ENCODE data around the gene UPK2. TPM values are rescaled to one million over a fixed set of nuclear protein-coding genes. Genes with fewer than 3 reads are reported as not detected.
A peak's percentile ranks its signal among the peaks of the same experiment; 100 is the strongest.

The UPK2 gene
- total and polyA plus RNA-seq, 2 of the 13 experiments (the other 11 are each of a cell fraction or from before 2014, with no cell fraction given), result not detected

- TF ChIP-seq AKNA (CRISPR knock-in tag; IDR thresholded peaks at IDR 0.05; ENCODE audit: borderline replicate concordance) (no peak), BRD4 (CRISPR knock-in tag; IDR thresholded peaks at IDR 0.05) (no peak), PRDM4 (CRISPR knock-in tag; IDR thresholded peaks at IDR 0.05; ENCODE audit: borderline replicate concordance) (no peak), RELA (CRISPR knock-in tag; IDR thresholded peaks at IDR 0.05) (no peak), JARID2 (CRISPR knock-in tag; IDR thresholded peaks at IDR 0.05; ENCODE audit: insufficient replicate concordance) (no peak), SAFB2 (CRISPR knock-in tag; IDR thresholded peaks at IDR 0.05; ENCODE audit: borderline replicate concordance, low read depth) (no peak), USF2 (IDR thresholded peaks at IDR 0.05; ENCODE audit: low read depth, low read length) (no peak), USF2 (CRISPR knock-in tag; IDR thresholded peaks at IDR 0.05; ENCODE audit: borderline replicate concordance) (no peak), HOXD1 (CRISPR knock-in tag; IDR thresholded peaks at IDR 0.05) (no peak), ZNF234 (CRISPR knock-in tag; conservative IDR thresholded peaks at IDR 0.05) (no peak), EHMT2 (IDR thresholded peaks at IDR 0.05; ENCODE audit: borderline replicate concordance, low read depth, low read length) (no peak), ZNF383 (CRISPR knock-in tag; IDR thresholded peaks at IDR 0.05; ENCODE audit: borderline replicate concordance) (no peak), ETV5 (CRISPR knock-in tag; IDR thresholded peaks at IDR 0.05; ENCODE audit: borderline replicate concordance) (0 out of 2 replicates have a peak, but pooled peaks have one; percentile 6), THAP9 (CRISPR knock-in tag; IDR thresholded peaks at IDR 0.05; ENCODE audit: borderline replicate concordance) (no peak), ISL2 (CRISPR knock-in tag; IDR thresholded peaks at IDR 0.05) (no peak), ZNF274 (CRISPR knock-in tag; IDR thresholded peaks at IDR 0.05) (no peak)
Observed at GRCh38 chr11:118910309-118911112, 45.6 kb upstream of the UPK2 start (continued).

Measured in HepG2 (cell line).